Suppressor macrophage treated with lipopolysaccharide for 4 hours (primary cell): ENCODE results near the gene NUDT22.

ENCODE experiments used
- DNase-seq: peaks from one replicate; pipeline ENCODE4 v3.0.0-alpha.2; 2020

Gene NUDT22

DNA sequence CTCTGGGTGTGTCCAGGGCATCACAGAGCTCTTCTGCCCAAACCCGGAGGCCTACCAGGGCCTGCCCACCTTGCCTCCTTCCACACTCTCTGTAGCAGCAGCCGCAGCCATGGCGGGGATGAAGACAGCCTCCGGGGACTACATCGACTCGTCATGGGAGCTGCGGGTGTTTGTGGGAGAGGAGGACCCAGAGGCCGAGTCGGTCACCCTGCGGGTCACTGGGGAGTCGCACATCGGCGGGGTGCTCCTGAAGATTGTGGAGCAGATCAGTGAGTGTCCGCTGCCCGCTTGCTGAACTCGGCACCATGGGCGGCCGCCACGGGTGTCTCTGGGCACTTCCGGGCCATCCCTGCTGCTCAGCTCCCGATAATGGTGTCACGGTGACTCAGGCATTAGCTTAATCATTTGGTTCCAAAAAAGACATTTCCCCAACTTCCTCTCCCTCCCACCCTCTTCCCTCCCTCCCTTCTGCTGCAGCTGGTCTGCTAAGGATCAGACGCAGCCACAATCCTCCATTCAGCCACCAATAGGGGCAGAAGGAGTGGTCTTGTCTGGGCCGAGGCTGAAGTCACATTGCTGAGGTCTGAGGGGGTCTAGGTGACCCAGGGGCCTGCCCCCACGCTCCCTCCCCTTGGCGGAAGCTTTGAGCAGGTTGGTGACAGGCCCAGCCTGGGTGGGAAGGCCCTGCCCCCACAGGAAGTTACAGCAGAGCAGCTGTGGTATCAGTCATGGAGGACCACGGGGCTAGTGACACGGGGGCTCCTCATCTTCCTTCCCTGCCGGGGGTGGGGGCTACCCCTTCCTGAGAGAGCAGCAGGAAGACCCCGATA is 18.6 kb upstream of the NUDT22 start:
- peak; percentile 93 for DNase-seq

DNA sequence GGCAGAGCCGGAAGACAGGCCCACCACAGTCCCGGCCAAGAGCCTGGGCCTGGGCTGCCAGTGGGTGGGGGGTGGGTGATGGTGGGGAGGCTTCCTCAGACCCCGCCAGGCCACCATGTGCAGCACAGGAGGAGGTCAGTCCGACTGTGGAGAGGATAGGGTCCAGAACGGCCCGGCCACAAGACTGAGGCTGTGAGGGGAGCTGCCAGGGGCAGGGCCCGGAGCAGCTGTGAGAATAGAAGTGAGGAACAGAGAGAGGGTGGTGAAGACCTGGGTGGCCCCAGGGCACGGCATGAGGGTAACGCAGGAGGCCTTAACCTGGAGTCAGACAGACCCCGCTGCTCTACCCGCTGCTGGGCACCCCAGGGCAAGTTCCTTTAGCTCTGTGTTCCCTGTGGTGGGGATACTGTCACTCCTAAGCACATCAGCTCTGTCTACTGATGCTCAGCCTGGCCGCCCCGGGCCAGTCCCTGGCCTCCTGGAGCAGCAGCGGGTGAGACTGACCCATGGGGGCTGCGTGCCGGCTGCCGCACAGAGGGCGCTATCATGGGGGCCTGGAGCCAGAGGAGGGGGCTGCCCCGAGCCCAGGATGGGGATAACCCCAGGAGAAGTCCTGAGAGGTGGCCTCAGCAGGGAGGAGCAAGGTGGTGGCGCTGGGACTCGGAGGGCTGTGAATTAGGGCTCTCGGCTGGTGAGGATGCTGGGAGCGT is 17.8 kb upstream of the NUDT22 start:
- DNase-seq = no peak

DNA sequence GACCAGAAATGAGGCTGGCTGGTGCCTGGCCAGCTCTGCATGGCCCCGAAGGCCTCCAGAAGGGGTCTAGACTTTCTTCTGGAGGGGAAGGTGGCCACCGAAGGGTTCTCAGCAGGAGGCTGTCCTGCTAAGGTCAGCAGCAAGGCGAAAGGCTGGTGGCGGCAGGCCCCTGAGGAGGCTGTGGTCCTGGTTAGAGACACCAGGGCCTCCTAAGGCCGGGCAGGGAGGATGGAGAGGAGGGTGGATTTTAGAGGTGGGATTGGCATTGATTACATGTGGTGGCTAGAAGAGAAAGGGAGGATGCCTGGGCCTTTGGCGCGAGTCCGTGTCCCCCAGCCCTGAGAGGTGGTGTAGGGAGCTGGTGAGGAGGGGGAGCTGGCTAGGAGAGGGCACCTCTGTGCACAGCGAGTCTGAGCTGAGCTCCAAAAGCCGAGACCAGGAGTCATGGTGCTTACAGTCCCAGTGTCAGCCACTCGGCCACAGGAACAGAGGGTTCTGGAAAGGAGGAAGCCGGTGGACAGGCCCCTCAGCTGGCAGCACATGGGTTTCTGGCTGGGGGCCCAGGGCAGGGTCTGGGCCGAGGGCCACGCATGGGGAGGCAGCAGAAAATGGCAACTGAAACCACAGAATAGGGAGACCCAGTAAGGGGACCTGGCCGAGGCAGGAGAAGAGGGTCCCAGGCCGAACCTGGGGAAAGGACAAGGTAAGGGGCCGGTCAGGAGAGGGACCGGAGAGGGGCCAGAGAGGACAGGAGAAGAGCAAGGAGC is 17.1 kb upstream of the NUDT22 start:
- no peak for DNase-seq

DNA sequence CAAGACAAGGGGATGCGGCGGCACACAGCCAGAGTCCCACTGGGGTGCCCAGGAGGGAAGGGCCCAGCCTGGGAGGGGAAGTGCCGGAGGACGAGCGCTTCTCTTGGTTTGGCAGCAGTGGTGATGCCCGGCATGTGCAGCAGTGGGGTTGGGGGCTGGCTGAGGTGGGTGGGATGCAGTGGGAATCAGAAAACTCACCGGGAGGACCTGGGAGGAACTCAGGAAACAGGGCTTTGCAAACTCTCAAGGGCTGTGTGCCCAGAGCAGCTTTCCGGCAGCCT is 16.6 kb upstream of the NUDT22 start:
- no peak for DNase-seq

DNA sequence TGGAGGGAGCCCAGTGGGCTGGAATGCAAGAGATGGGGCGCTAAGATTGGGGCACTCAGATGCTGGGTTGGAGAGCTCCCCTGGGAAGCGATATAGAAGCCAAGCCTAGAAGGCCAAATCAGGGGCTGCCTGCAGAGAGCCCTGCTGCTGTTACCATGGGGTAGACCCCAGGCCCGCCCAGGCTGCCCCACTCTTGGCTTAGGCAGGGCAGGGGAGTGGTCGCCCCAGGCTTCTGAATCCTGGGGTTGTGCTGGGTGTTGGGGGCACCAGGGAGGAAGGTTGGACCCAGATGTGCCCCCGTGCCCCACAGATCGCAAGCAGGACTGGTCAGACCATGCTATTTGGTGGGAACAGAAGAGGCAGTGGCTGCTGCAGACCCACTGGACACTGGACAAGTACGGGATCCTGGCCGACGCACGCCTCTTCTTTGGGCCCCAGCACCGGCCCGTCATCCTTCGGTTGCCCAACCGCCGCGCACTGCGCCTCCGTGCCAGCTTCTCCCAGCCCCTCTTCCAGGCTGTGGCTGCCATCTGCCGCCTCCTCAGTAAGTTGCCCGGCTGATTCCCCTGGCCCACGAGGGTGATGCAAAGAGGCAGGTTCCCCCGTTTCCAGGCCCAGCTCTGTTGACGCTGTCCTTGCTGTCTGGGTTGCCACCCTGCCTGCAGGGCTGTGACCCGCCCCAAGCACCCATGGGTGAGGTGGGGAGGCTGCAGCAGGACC is 15.6 kb upstream of the NUDT22 start:
- DNase-seq = no peak

DNA sequence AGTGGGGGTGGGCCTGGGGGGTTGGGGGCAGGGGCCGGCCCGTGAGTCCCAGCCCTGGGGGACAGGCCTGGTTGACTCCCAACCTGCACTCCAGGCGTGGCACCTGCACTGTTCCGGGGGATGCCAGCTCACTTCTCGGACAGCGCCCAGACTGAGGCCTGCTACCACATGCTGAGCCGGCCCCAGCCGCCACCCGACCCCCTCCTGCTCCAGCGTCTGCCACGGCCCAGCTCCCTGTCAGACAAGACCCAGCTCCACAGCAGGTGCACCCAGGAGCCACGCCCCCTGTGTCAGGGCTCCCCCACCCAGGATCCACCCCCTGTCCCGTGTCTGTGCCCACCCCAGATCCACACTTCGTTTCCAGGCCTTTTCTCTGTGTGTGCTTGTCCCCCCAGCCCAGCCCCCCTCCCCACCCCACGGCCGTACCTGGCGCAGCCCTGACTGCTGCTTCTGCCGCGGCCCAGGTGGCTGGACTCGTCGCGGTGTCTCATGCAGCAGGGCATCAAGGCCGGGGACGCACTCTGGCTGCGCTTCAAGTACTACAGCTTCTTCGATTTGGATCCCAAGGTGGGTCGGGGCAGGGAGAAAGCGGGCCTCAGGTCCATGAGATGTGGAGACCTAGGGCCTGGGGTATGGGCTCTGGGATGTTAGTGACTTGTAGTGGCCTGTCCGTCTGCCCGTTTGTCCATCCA is 14.7 kb upstream of the NUDT22 start:
- no peak for DNase-seq

DNA sequence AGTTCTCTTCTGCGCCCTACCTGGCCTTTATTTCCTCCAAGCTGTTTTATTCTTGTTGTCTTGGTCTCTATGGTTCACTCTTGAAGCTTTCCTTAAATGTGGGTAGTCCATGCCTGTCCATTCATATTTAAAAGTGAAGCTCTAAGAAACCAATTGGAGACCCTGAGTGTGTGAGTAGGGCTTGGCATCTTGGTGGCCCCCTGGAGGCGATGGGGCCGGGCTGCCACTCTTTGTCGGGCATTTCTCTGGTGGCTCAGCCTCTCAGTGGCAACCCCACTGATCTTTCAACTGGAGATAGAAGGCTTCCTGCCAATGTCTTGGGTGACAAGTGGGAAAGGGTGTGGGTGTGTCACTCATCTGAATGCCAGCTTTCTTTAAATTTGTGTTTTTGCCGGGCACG is 9.2 kb upstream of the NUDT22 start:
- DNase-seq = no peak

DNA sequence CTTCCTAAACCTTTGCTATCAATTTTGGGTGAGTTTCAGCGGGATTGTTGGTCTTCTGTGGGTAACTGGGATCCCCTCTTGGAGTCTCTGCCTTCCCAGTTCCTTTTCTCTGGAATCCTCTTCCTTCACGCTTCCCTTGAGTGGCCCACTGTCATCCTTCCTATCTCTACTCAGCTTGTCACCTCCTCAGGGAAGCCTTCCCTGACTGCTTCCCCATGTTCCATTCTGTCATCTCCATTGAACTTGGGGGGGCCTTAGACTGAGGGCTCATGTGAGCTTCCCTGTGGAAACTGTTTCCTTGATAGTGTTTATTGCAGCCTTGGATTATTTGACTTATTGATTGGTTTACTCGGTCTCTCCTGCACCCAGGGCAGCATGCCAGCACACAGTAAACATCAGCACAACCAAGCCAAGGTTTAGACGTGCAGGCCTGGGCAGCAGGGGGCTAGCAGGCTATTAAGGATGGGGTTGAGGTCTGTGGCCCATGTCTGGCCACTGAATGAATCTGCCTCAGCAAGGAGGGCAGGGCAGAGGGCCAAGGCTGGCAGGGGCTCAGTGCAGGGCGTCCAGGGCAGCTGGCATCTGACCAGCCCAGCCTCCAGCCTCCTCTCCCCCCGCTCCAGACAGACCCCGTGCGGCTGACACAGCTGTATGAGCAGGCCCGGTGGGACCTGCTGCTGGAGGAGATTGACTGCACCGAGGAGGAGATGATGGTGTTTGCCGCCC is 7.3 kb upstream of the NUDT22 start:
- no peak for DNase-seq

DNA sequence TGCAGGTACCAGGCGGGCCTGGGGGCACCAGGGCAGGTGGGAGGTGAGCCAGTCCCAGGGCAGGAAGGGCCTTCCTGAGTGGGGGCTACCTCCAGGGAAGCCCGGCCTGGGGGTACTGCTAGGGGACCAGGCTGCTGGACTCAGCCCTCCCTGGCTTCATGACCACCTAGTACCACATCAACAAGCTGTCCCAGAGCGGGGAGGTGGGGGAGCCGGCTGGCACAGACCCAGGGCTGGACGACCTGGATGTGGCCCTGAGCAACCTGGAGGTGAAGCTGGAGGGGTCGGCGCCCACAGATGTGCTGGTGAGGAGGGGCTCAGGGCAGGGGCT is 6.8 kb upstream of the NUDT22 start:
- no peak for DNase-seq

DNA sequence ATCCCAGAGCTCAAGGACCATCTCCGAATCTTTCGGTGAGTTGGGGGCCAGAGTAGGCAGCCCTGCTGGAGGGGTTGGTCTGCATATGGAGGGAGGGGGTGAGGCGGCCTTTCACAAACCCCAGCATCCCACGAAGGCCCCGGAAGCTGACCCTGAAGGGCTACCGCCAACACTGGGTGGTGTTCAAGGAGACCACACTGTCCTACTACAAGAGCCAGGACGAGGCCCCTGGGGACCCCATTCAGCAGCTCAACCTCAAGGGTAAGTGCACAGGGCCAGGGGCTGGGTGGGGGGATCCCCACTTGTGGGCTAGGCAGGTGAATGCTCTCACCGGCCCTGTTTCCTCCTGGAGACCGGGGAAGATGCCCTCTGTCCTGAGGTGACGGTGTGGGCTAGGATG is 6.3 kb upstream of the NUDT22 start:
- no peak for DNase-seq

DNA sequence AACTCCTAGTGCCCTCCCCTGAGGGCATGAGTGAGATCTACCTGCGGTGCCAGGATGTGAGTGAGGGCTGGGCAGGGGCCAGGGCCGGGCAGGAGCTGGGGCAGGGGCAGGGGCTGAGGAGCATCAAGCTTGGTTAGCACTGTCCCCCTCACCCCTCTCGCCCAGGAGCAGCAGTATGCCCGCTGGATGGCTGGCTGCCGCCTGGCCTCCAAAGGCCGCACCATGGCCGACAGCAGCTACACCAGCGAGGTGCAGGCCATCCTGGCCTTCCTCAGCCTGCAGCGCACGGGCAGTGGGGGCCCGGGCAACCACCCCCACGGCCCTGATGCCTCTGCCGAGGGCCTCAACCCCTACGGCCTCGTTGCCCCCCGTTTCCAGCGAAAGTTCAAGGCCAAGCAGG is 5.8 kb upstream of the NUDT22 start:
- no peak for DNase-seq

DNA sequence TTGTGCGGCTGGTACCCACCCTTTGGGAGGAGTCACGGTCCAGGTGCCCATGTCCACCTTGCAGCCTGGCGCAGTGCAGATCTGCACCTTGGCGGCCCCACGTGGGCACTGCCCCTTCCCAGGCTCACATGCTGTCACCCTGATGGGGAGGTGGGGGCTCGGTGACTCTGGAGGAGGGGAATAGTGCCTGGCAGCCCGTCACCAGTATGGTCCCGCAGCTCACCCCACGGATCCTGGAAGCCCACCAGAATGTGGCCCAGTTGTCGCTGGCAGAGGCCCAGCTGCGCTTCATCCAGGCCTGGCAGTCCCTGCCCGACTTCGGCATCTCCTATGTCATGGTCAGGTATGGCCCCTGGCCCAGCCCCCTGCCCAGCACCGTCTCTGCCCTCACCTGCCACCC is 5.3 kb upstream of the NUDT22 start:
- no peak for DNase-seq

DNA sequence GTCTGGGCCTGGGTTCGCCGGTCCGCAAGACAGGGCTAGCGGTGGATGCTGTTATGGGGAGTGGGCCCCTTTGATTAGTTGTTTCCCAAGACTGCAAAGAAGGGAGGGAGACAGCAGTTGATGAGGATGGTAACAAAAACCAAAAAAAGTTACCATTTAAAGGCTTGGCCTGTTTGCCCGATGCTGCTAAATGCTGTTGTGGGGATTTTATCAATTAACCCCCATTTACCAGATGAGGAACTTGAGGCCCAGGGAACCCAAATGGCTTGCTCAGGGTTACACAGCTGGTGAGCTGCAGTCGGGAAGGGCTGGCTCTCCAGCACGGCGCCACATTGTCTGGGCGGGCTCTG is 3.4 kb upstream of the NUDT22 start:
- DNase-seq = no peak

DNA sequence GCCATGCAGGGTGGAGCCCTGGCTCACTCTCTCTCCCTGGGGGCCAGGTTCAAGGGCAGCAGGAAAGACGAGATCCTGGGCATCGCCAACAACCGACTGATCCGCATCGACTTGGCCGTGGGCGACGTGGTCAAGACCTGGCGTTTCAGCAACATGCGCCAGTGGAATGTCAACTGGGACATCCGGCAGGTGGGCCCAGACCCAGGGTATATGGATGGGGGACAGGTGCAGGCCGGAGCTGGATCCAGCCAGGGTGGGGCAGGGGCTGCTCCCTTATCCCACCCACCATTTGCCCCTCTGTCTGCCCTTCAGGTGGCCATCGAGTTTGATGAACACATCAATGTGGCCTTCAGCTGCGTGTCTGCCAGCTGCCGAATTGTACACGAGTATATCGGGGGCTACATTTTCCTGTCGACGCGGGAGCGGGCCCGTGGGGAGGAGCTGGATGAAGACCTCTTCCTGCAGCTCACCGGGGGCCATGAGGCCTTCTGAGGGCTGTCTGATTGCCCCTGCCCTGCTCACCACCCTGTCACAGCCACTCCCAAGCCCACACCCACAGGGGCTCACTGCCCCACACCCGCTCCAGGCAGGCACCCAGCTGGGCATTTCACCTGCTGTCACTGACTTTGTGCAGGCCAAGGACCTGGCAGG is 2.9 kb upstream of the NUDT22 start:
- no peak for DNase-seq

DNA sequence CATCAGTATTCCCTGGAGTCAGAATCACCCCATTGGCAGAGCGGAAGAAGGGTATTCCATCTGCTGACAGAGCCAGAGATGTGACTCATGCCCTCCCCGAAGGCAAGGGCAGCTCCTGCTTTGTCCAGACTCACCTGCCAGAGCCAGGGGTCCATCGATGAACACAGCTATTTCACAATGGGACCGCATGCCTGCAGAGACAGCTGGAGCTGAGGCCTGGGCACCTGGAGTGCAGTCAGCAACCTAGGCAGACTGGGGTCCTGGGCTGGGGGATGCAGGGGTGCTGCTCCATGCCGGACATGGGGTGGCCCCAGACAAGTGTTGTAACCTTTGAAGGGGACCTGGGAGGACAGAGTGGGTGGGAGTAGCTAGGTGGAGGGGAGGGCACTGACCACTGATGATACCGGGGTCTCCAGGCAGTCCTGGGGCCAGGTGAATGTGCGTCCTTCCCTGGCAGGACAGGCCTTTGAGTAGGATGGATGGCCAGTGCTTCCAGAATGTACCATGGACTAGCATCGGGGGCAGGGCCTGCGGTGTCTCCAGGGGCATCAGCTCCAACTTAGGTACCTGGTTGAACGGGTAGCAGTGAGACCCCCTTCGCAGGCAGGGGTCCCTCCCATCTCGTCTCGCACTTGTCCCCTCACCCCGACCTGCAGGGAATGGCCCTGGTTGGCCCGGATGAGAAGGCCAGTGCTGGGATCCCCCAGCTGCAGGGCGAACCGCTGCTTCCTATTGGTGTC is 1.8 kb upstream of the NUDT22 start:
- no peak for DNase-seq

DNA sequence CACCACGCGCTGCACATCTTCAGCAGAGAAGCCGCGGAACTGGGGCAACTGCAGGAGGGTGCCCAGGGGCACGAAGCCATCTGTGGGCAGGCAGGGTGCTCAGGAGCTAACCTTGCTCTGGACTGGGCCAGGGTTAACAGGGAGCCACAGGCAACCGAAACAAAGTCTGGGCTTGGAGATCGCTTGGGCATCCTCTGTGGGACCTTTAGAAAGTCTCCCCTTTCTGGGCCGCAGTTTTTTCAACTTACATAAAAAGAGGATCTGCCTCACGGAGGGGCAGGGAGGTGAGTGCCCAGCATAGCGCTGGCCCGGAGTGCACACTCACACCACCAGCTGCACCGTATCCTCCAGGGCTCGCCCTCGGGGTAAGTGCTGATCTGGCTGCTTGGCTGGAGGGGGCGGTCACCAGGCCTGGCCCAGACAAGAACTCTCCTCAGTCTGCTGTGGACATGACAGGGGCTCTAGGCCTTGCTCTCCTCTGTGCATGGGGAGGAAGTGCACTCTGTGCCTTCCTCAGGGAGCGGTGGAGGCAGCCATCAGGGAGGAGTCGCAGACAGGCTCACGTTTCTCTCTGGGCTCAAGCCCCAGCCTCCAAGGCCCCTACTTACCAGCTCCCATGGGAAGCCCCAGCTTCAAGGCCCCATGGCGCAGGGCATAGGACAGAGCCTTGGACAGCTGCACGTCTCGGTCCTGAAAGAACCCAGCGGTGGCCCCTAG is 1.0 kb upstream of the NUDT22 start:
- DNase-seq = no peak

DNA sequence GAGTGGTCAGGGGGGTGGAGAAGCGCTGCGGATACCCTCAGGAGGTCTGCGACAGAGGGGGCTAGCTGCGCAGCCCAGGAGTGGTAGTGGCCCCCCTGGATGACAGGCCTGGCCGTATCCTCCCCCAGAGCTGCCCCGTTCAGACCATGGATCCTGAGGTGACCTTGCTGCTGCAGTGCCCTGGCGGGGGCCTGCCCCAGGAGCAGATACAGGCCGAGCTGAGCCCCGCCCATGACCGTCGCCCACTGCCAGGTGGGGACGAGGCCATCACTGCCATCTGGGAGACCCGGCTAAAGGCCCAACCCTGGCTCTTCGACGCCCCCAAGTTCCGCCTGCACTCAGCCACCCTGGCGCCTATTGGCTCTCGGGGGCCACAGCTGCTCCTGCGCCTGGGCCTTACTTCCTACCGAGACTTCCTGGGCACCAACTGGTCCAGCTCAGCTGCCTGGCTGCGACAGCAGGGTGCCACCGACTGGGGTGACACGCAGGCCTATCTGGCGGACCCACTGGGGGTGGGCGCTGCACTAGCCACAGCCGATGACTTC is 505 bp downstream of the NUDT22 start:
- peak; percentile 71 for DNase-seq

DNA sequence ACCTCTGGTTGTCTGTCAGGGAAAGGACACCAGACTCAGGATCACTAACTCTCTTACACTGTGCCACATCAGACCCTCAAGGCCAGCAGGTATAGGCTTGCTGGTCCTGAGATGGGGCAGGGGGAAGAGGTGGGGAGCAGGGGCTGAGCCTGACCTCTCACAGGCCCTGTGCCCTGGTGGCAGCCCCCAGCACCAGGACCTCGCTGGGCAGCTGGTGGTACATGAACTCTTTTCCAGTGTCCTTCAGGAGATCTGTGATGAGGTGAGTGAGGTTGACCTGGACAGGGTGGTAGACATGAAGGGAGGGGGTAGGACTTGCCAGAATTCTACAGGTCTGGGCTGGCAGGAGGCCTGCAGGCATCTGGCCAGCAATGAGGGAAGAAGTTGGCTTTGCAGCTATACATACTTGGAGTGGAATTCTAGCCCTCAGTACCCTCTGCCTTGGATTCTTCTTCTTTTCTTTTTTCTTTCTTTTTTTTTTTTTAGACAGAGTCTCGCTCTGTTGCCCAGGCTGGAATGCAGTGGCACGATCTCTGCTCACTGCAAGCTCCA is 1.4 kb downstream of the NUDT22 start:
- DNase-seq = no peak

DNA sequence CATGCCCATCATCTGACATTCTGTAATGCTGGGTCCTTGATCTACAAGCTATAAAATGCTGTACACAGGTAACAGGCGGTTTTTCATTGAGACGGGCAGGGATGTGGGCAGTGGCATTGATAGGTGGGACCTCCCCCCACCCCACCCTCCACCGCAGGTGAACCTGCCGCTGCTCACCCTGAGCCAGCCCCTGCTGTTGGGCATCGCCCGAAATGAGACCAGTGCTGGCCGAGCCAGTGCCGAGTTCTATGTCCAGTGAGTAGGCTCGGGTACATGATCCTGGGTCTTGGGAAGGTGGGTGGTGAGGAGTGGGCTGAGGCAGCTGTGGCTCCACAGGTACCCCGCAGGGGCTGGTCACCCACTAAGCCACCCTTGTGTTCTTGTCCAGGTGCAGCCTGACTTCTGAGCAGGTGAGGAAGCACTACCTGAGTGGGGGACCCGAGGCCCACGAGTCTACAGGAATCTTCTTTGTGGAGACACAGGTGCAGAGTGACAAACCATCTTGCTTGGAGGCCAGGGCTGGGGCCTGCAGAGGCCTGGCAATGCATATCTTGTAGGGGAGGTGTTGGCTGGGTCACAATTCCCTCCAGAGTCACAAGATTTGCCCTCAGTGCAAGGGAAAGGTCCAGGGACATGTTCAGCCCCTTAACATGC is 3.1 kb downstream of the NUDT22 start:
- DNase-seq = no peak
